Activated CD4-positive, alpha-beta T cell treated with anti-CD3 and anti-CD28 coated beads, Interleukin-2, amount 10 ng/mL, durations not matched to agents 7 days and 5 days (primary cell): ENCODE data around the gene STMN1. TPM values are rescaled to one million over a fixed set of nuclear protein-coding genes. Genes with fewer than 3 reads are reported as not detected.

Experiments
- CTCF ChIA-PET: fragments of 350-600 bp; sonication (Branson Sonifier 250); formaldehyde crosslinking; loops from one replicate; lab custom pipeline; 2021; ENCODE audit warnings: antibody characterized with exemption; lab: Charles Lee
- POLR2A ChIA-PET: fragments of 350-600 bp; sonication (Branson Sonifier 250); formaldehyde crosslinking; loops from one replicate; lab custom pipeline; 2021; ENCODE audit warnings: antibody characterized with exemption; lab: Charles Lee
- DNase-seq: peaks from one replicate; pipeline ENCODE4 v3.0.0-alpha.2; 2020
- H3K27ac Mint-ChIP-seq: one replicate; pipeline ENCODE4 v1.8.0; 2021; ENCODE audit warnings: mild to moderate bottlenecking, moderate library complexity, mixed read lengths
- H3K27me3 Mint-ChIP-seq: one replicate; pipeline ENCODE4 v1.8.0; 2021; ENCODE audit warnings: mixed read lengths
- H3K36me3 Mint-ChIP-seq: one replicate; pipeline ENCODE4 v1.8.0; 2021; ENCODE audit warnings: low read depth, mixed read lengths
- H3K4me1 Mint-ChIP-seq: one replicate; pipeline ENCODE4 v1.8.0; 2021; ENCODE audit warnings: mixed read lengths
- H3K4me3 Mint-ChIP-seq: one replicate; pipeline ENCODE4 v1.8.0; 2021; ENCODE audit warnings: mild to moderate bottlenecking, moderate library complexity, mixed read lengths
- H3K9me3 Mint-ChIP-seq: one replicate; pipeline ENCODE4 v1.8.0; 2021; ENCODE audit warnings: mixed read lengths
- total RNA-seq, 2 experiments: library from RNA; stranded (reverse); gene quantifications; one replicate each; pipeline ENCODE4 v1.2.3, GENCODE V29; 2021

STMN1 gene
- total RNA-seq, 2 experiments from 2014 or later: 800 to 1,022 TPM

GRCh38 chr1:25872713-25873112 is 33.5 kb downstream of the STMN1 start:
- Mint-ChIP-seq H3K4me3 (no peak overlapping the region), H3K36me3 (no peaks in the 10 kb centered on the region), H3K9me3 (no peaks in the 10 kb centered on the region), H3K27me3 (peaks cover 18% of the 10 kb centered on the region), H3K27ac (no peak overlapping the region), H3K4me1 (peaks cover 8% of the 10 kb centered on the region)
- DNase-seq: no peak
- POLR2A ChIA-PET: no interaction called here
- CTCF ChIA-PET: interaction anchor here (1.7 kb wide), 1 partner anchor 23 kb away, joined by 5 read pairs; no protein-coding TSS in a partner anchor

GRCh38 chr1:25871704-25872494 is 34.3 kb downstream of the STMN1 start:
- DNase-seq: no peak
- peaks cover 8% of the 10 kb centered on the region for H3K4me1 Mint-ChIP-seq
- POLR2A ChIA-PET: no interaction called here
- CTCF ChIA-PET: interaction anchor here (1.7 kb wide), 1 partner anchor 24 kb away, joined by 5 read pairs; no protein-coding TSS in a partner anchor
- peaks cover 16% of the 10 kb centered on the region for H3K27me3 Mint-ChIP-seq
- H3K9me3 Mint-ChIP-seq: no peaks in the 10 kb centered on the region
- H3K36me3 Mint-ChIP-seq: no peaks in the 10 kb centered on the region
- H3K4me3 Mint-ChIP-seq: no peak overlapping the region
- H3K27ac Mint-ChIP-seq: no peak overlapping the region

GRCh38 chr1:25871086-25871703 is 35.0 kb downstream of the STMN1 start:
- ChIA-PET CTCF (interaction anchor here (1.1 to 4.4 kb wide), 3 partner anchors 11 to 24 kb away, joined by 5 to 22 read pairs (median 5); no protein-coding TSS in a partner anchor), POLR2A (no interaction called here)
- H3K36me3 Mint-ChIP-seq: no peaks in the 10 kb centered on the region
- peaks cover 8% of the 10 kb centered on the region for H3K4me1 Mint-ChIP-seq
- H3K27ac Mint-ChIP-seq: no peak overlapping the region
- H3K4me3 Mint-ChIP-seq: no peak overlapping the region
- no peak for DNase-seq
- peaks cover 9% of the 10 kb centered on the region for H3K27me3 Mint-ChIP-seq
- H3K9me3 Mint-ChIP-seq: no peaks in the 10 kb centered on the region

GRCh38 chr1:25870614-25871013 is 35.6 kb downstream of the STMN1 start:
- Mint-ChIP-seq H3K27me3 (peaks cover 6% of the 10 kb centered on the region), H3K4me3 (no peak overlapping the region), H3K36me3 (no peaks in the 10 kb centered on the region), H3K9me3 (no peaks in the 10 kb centered on the region), H3K27ac (no peak overlapping the region), H3K4me1 (peaks cover 6% of the 10 kb centered on the region)
- DNase-seq: no peak
- POLR2A ChIA-PET: no interaction called here
- CTCF ChIA-PET: interaction anchor here (0.7 to 4.4 kb wide), 3 partner anchors 10 to 1222 kb away, joined by 3 to 22 read pairs (median 5); no protein-coding TSS in a partner anchor

GRCh38 chr1:25869909-25870606 is 36.2 kb downstream of the STMN1 start:
- POLR2A ChIA-PET: no interaction called here
- no peak for DNase-seq
- Mint-ChIP-seq H3K36me3 (no peaks in the 10 kb centered on the region), H3K27me3 (peaks cover 4% of the 10 kb centered on the region), H3K4me3 (no peak overlapping the region), H3K27ac (no peak overlapping the region), H3K9me3 (no peaks in the 10 kb centered on the region), H3K4me1 (peaks cover 4% of the 10 kb centered on the region)
- CTCF ChIA-PET: interaction anchor here (0.7 to 4.4 kb wide), 3 partner anchors 10 to 1222 kb away, joined by 3 to 22 read pairs (median 5); no protein-coding TSS in a partner anchor

GRCh38 chr1:25867210-25867991 is 38.8 kb downstream of the STMN1 start:
- H3K27ac Mint-ChIP-seq: no peak overlapping the region
- DNase-seq: no peak
- no peaks in the 10 kb centered on the region for H3K36me3 Mint-ChIP-seq
- CTCF ChIA-PET: interaction anchor here (4.4 kb wide), 1 partner anchor 28 kb away, joined by 22 read pairs; no protein-coding TSS in a partner anchor
- H3K27me3 Mint-ChIP-seq: no peaks in the 10 kb centered on the region
- POLR2A ChIA-PET: no interaction called here
- H3K4me3 Mint-ChIP-seq: no peak overlapping the region
- H3K4me1 Mint-ChIP-seq: no peaks in the 10 kb centered on the region
- H3K9me3 Mint-ChIP-seq: no peaks in the 10 kb centered on the region

- peaks cover 3% of the 10 kb centered on the region for H3K4me1 Mint-ChIP-seq
- CTCF ChIA-PET: no interaction called here
- H3K36me3 Mint-ChIP-seq: no peaks in the 10 kb centered on the region
- H3K9me3 Mint-ChIP-seq: no peaks in the 10 kb centered on the region
- no peaks in the 10 kb centered on the region for H3K27me3 Mint-ChIP-seq
- DNase-seq: no peak
- POLR2A ChIA-PET: no interaction called here
- no peak overlapping the region for H3K4me3 Mint-ChIP-seq
- no peak overlapping the region for H3K27ac Mint-ChIP-seq
These were observed 39.9 kb downstream of the STMN1 start for GRCh38 chr1:25866288-25866687.

- Mint-ChIP-seq H3K27ac (no peak overlapping the region), H3K9me3 (no peaks in the 10 kb centered on the region), H3K36me3 (no peaks in the 10 kb centered on the region), H3K27me3 (no peaks in the 10 kb centered on the region), H3K4me1 (peaks cover 14% of the 10 kb centered on the region), H3K4me3 (no peak overlapping the region)
- DNase-seq: no peak
- ChIA-PET POLR2A (no interaction called here), CTCF (no interaction called here)
These were observed 41.8 kb downstream of the STMN1 start for GRCh38 chr1:25864434-25864833.

GRCh38 chr1:25863486-25864262 is 42.5 kb downstream of the STMN1 start:
- H3K9me3 Mint-ChIP-seq: no peaks in the 10 kb centered on the region
- ChIA-PET POLR2A (no interaction called here), CTCF (interaction anchor here (1.6 to 1.8 kb wide), 2 partner anchors 12 to 134 kb away, joined by 3 to 4 read pairs; partner anchors contain the start of genes PAFAH2 and PAQR7)
- no peak for DNase-seq
- no peaks in the 10 kb centered on the region for H3K36me3 Mint-ChIP-seq
- peaks cover 19% of the 10 kb centered on the region for H3K4me1 Mint-ChIP-seq
- no peaks in the 10 kb centered on the region for H3K27me3 Mint-ChIP-seq
- no peak overlapping the region for H3K4me3 Mint-ChIP-seq
- no peak overlapping the region for H3K27ac Mint-ChIP-seq

- Mint-ChIP-seq H3K27ac (no peak overlapping the region), H3K4me3 (no peak overlapping the region), H3K36me3 (no peaks in the 10 kb centered on the region), H3K9me3 (no peaks in the 10 kb centered on the region), H3K27me3 (no peaks in the 10 kb centered on the region), H3K4me1 (peaks cover 25% of the 10 kb centered on the region)
- POLR2A ChIA-PET: no interaction called here
- no peak for DNase-seq
- CTCF ChIA-PET: interaction anchor here (1.3 to 1.8 kb wide), 3 partner anchors 13 to 135 kb away, joined by 3 to 4 read pairs (median 3); partner anchors contain the start of genes PAFAH2 and PAQR7
These were observed 43.3 kb downstream of the STMN1 start for GRCh38 chr1:25862785-25863485.
